Adrenal gland (tissue), 12 donors: ENCODE measurements around the gene SFXN5. TPM values are rescaled to one million over a fixed set of nuclear protein-coding genes. Genes with fewer than 3 reads are reported as not detected.

Experiments used
- DNase-seq, 7 donors: peaks; one replicate each; pipeline ENCODE4 v3.0.0-alpha.2; 2019 to 2020
- H3K27ac ChIP-seq, 5 donors: fragments of 200-600 bp; sonication (generic) in 4 of 5; 1 replicate in 3 of 5; 2 replicates in 2 of 5; pipeline versions ENCODE4 v1.5.1 to v1.8.0; 2016 to 2020; ENCODE audit warnings: mild to moderate bottlenecking in 1 of 5
- H3K27me3 ChIP-seq: fragments of 200-600 bp; 2 replicates; pipeline ENCODE4 v1.8.0; 2021
- H3K36me3 ChIP-seq, 2 donors: fragments of 200-600 bp; replicated peaks in 1 of 2; 1 replicate in 1 of 2; 2 replicates in 1 of 2; pipeline versions ENCODE4 v1.5.1 to v1.8.0; 2018 to 2022
- H3K4me1 ChIP-seq, 2 donors: fragments of 200-600 bp; replicated peaks in 1 of 2; 1 replicate in 1 of 2; 2 replicates in 1 of 2; pipeline versions ENCODE4 v1.5.1 to v1.8.0; 2018 to 2021
- H3K4me3 ChIP-seq, 4 donors: fragments of 200-600 bp; sonication (generic) in 3 of 4; one replicate each; pipeline ENCODE4 v1.5.1; 2016 to 2018
- H3K9me3 ChIP-seq, 3 donors: fragments of 200-600 bp; sonication (generic) in 1 of 3; replicated peaks in 1 of 3; 1 replicate in 2 of 3; 2 replicates in 1 of 3; pipeline versions ENCODE4 v1.5.1 to v1.8.0; 2016 to 2021
- POLR2A ChIP-seq, 2 donors: fragments of 450-650 bp; IDR thresholded peaks; one replicate each; pipeline ENCODE4 v1.6.1; 2017; ENCODE audit warnings: antibody characterized with exemption in 2 of 2, mild to moderate bottlenecking in 2 of 2, moderate library complexity in 1 of 2
- WGBS, 4 donors: extraction: QIAGEN DNeasy Blood & Tissue Kit in 2 of 4; methylation state at CpG; one replicate each; pipeline versions ENCODE4 v1.1.5 to v1.1.7; 2013 to 2017; 5-methylcytosine and 5-hydroxymethylcytosine counted together
- intact Hi-C, 2 donors: fragments of 100-400 bp; cut with DNase I; formaldehyde crosslinking; loops; one replicate each; pipeline versions ENCODE4 v1.14.1 to v1.15.0; 2022 to 2023
- polyA plus RNA-seq, 3 donors: library from polyadenylated mRNA; stranded (reverse); fragments of 200-250 nt in 2 of 3; fragments of 350-450 nt in 1 of 3; fragmentation: Illumina TruSeq in 1 of 3; extraction: RNeasy Lipid Tissue Mini Kit (QIAGEN cat#74804) in 1 of 3; gene quantifications; one replicate each; pipeline ENCODE4 v1.2.3, GENCODE V29; 2013 to 2014
- total RNA-seq, 9 donors: library from RNA; depleted of rRNA in 4 of 9; stranded (reverse); fragments of >200 nt in 4 of 9; fragments of 120-200 nt in 1 of 9; fragmentation: NEBNext Ultra II Directional in 1 of 9; extraction: Animal tissue kit (Norgen Biotek cat#: 25700) in 1 of 9; gene quantifications; one replicate each; pipeline versions ENCODE4 v1.1.0 to v1.2.4, GENCODE V29; 2013 to 2023
- TF ChIP-seq, protein P1 (sequence below), 6 experiments: fragments of 450-650 bp in 4 of 6; fragments of 200-600 bp in 2 of 6; sonication (generic) in 1 of 6; IDR thresholded peaks; 1 replicate in 5 of 6; 2 replicates in 1 of 6; pipeline versions ENCODE4 v1.5.1 to v1.8.0; 2016 to 2021; ENCODE audit warnings: antibody characterized with exemption in 6 of 6, mild to moderate bottlenecking in 2 of 6, moderate library complexity in 1 of 6
- donor health status: healthy with polysubstance abuse.
- donor health status: Bipolar disorder and iron deficiency.
- donor health status: DM: yes; HTN: yes; CAD: no.
- donor health status: DM: no; HTN: no; CAD: no.
- donor health status: DM: no; HTN: no; CAD: no.
- donor health status: DM: yes; HTN: yes; CAD: no.

The SFXN5 gene
- total and polyA plus RNA-seq, 12 donors = 12.2 to 56.5 (median 32.7) TPM

- H3K4me1 ChIP-seq = peaks cover 8% of the 10 kb centered on the region in 2 donors
- TF ChIP-seq, protein P1, sequence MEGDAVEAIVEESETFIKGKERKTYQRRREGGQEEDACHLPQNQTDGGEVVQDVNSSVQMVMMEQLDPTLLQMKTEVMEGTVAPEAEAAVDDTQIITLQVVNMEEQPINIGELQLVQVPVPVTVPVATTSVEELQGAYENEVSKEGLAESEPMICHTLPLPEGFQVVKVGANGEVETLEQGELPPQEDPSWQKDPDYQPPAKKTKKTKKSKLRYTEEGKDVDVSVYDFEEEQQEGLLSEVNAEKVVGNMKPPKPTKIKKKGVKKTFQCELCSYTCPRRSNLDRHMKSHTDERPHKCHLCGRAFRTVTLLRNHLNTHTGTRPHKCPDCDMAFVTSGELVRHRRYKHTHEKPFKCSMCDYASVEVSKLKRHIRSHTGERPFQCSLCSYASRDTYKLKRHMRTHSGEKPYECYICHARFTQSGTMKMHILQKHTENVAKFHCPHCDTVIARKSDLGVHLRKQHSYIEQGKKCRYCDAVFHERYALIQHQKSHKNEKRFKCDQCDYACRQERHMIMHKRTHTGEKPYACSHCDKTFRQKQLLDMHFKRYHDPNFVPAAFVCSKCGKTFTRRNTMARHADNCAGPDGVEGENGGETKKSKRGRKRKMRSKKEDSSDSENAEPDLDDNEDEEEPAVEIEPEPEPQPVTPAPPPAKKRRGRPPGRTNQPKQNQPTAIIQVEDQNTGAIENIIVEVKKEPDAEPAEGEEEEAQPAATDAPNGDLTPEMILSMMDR (IDR thresholded peaks at IDR 0.05) = no peak
- no peak for TF ChIP-seq POLR2A (IDR thresholded peaks at IDR 0.05)
- intact Hi-C loops = loop anchor here in 1 of 2 donors (5.0 kb wide), 1 partner anchor 83 kb away; no protein-coding TSS in a partner anchor
- no peaks in the 10 kb centered on the region for H3K9me3 ChIP-seq
- no peaks in the 10 kb centered on the region for H3K27me3 ChIP-seq
- WGBS, 4 donors = 81 to 95% (median 89%) methylated on average over 11 to 23 of the region's 23 CpGs
- peaks cover 0 to 21% of the 10 kb centered on the region in 2 donors for H3K36me3 ChIP-seq
- no peak overlapping the region for H3K4me3 ChIP-seq
- DNase-seq = peak in 6 of 7 donors; percentile 44 to 78 (median 67)
- H3K27ac ChIP-seq = no peak overlapping the region
Measured at GRCh38 chr2:73075477-73076373, 4.2 kb upstream of the SFXN5 start.

- no peak for DNase-seq
- no peak for TF ChIP-seq POLR2A (IDR thresholded peaks at IDR 0.05)
- TF ChIP-seq, protein P1 (IDR thresholded peaks at IDR 0.05) = no peak
Measured at GRCh38 chr2:73074110-73075069, 2.9 kb upstream of the SFXN5 start.

DNA sequence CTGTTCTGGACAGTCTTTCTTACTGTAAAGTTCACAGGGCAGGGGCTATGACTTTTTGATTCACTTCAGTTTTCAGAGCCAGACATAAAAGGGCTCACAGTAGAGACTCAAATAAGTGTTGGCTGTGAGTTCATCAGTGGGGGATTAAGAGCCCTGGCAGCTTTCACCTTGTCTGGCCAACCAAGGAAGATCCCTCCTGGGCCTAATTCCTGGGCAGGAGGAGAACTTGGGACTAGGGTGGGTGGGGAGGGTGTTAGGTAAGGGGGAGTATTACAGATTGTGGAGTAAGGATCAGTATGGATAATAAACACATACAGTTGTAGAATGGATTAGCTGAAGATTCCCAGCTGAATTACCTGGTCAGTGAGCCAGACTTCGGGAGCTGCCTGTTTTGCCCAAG is 904 bp upstream of the SFXN5 start:
- intact Hi-C loops = no loop called here
- H3K27me3 ChIP-seq = no peaks in the 10 kb centered on the region
- H3K27ac ChIP-seq = peak overlapping the region in 2 of 5 donors; percentile 93 to 97
- 94 to 100% (median 99%) methylated on average over 1 of the region's 1 CpG for WGBS, 4 donors
- DNase-seq = no peak
- H3K4me3 ChIP-seq = peak overlapping the region in 1 of 4 donors; percentile 80
- peaks cover 21 to 24% of the 10 kb centered on the region in 2 donors for H3K4me1 ChIP-seq
- peaks cover 0 to 13% of the 10 kb centered on the region in 2 donors for H3K36me3 ChIP-seq
- no peaks in the 10 kb centered on the region for H3K9me3 ChIP-seq
- no peak for TF ChIP-seq POLR2A (IDR thresholded peaks at IDR 0.05)
- TF ChIP-seq, protein P1 (IDR thresholded peaks at IDR 0.05) = no peak

More at GRCh38 chr2:73074110-73075069, 2.9 kb upstream of the SFXN5 start:
- intact Hi-C loops = loop anchor here in 1 of 2 donors (5.0 kb wide), 1 partner anchor 82 kb away; no protein-coding TSS in a partner anchor
- Histone ChIP-seq H3K9me3 (no peaks in the 10 kb centered on the region), H3K4me1 (peaks cover 15 to 17% of the 10 kb centered on the region in 2 donors), H3K36me3 (peaks cover 0 to 15% of the 10 kb centered on the region in 2 donors), H3K4me3 (no peak overlapping the region), H3K27me3 (no peaks in the 10 kb centered on the region), H3K27ac (no peak overlapping the region)
- 90 to 93% (median 92%) methylated on average over 12 to 13 of the region's 13 CpGs for WGBS, 4 donors

- H3K27ac ChIP-seq = peak overlapping the region in 4 of 5 donors; percentile 88 to 97 (median 94)
- TF ChIP-seq POLR2A (IDR thresholded peaks at IDR 0.05) = no peak
- TF ChIP-seq, protein P1 (IDR thresholded peaks at IDR 0.05) = no peak
Measured at GRCh38 chr2:73072129-73072395, 550 bp upstream of the SFXN5 start.

More at GRCh38 chr2:73072129-73072395, 550 bp upstream of the SFXN5 start:
- no peaks in the 10 kb centered on the region for H3K27me3 ChIP-seq
- 29 to 31% (median 30%) methylated on average over 9 to 11 of the region's 11 CpGs for WGBS, 4 donors
- H3K4me3 ChIP-seq = peak overlapping the region in 2 of 4 donors; percentile 61 to 80
- DNase-seq = peak in 5 of 7 donors; percentile 36 to 71 (median 45)
- intact Hi-C loops = no loop called here
- no peaks in the 10 kb centered on the region for H3K9me3 ChIP-seq
- H3K4me1 ChIP-seq = peaks cover 21 to 28% of the 10 kb centered on the region in 2 donors
- peaks cover 0 to 13% of the 10 kb centered on the region in 2 donors for H3K36me3 ChIP-seq
